AG04449 (cell line): Measurements from ENCODE around the gene IL15RA.

ENCODE experiments used
- CTCF ChIA-PET: fragments of 350-600 bp; formaldehyde crosslinking; extraction: SDS; loops from one replicate; lab custom pipeline; 2021; ENCODE audit warnings: antibody characterized with exemption; lab: Yijun Ruan, JAX
- POLR2A ChIA-PET: fragments of 400-600, 350-600 bp; formaldehyde crosslinking; extraction: SDS; loops from one replicate; lab custom pipeline; 2020; ENCODE audit warnings: antibody characterized with exemption, inconsistent platforms; lab: Yijun Ruan, JAX
- DNase-seq: peaks from one replicate; pipeline ENCODE4 v3.0.0-alpha.2; 2010; ENCODE audit warnings: low read depth, low spot score
- H3K4me3 ChIP-seq: 2 replicates; pipeline ENCODE4 v1.5.1; 2011; ENCODE audit warnings: low read depth, mild to moderate bottlenecking, control low read depth, low read length
- TF ChIP-seq, protein P1 (sequence below): IDR thresholded peaks from one replicate; pipeline ENCODE4 v1.5.1; 2011; ENCODE audit warnings: mild to moderate bottlenecking, moderate library complexity, low read length, control low read depth, inconsistent platforms; ENCODE audit not compliant: insufficient read depth; ENCODE audit errors: missing control alignments

The IL15RA gene

DNA sequence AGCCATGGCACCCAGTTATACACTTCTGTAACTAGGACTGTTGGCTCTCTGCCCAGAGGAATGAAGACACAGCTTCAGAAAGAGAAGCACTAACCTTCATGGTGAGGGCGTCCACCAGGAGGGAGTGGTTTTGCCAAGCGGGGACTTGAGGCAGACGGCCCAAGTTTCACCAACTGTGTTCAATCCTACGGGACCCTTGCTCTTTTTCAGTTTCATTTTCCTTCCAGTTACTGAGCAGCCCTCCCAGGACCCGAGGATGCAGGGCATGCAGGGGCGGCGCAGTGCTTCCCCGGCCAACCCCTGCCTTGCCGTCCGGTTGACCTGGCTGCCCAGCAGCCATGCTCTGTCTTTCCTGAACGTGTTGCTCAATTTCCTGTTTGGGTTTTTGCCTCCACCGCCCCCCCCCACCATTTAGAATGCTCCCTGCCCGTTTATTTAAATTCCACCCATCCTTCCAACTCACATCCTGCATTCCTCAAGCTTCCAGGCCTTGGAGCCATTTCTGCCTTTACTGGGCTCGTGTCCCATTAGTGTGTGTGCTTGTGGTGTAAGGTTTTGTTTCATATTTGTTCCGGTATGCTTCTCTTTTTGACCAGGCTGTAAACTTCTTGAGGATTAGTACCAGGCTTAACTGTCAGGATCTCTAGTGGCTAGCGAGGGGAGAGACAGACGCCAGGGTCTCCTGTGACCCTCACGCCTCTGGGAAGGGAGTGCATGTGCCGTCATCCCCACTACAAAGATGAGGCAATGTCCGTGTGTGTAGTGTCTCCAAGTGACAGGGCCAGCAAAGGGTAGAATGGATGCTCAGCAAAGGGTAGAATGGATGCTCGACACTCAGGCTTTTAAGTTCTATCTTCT, 31.6 kb downstream of the IL15RA start:
- peak overlapping the region; percentile 12; the same call in 1 of the 2 replicates for H3K4me3 ChIP-seq

DNA sequence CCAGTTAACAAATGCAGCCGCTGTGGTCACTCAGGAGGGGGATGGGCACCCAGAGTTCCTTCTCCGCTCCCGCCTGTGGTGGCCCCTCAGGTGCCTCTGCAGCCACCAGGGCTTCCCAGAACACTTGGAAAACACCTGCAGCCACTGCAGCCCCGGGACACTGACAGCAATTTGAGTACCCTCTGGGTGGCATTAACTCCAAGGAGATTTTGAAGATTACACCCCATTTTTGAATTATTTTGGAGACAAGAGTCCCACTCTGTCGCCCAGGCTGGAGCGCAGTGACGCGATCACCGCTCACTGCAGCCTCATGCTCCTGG, 32.2 kb downstream of the IL15RA start:
- TF ChIP-seq, protein P1, sequence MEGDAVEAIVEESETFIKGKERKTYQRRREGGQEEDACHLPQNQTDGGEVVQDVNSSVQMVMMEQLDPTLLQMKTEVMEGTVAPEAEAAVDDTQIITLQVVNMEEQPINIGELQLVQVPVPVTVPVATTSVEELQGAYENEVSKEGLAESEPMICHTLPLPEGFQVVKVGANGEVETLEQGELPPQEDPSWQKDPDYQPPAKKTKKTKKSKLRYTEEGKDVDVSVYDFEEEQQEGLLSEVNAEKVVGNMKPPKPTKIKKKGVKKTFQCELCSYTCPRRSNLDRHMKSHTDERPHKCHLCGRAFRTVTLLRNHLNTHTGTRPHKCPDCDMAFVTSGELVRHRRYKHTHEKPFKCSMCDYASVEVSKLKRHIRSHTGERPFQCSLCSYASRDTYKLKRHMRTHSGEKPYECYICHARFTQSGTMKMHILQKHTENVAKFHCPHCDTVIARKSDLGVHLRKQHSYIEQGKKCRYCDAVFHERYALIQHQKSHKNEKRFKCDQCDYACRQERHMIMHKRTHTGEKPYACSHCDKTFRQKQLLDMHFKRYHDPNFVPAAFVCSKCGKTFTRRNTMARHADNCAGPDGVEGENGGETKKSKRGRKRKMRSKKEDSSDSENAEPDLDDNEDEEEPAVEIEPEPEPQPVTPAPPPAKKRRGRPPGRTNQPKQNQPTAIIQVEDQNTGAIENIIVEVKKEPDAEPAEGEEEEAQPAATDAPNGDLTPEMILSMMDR, result no peak
- DNase-seq, result no peak
- no peak overlapping the region for H3K4me3 ChIP-seq
- ChIA-PET CTCF (interaction anchor here (2.0 to 2.5 kb wide), 2 partner anchors 141 to 461 kb away, joined by 5 to 10 read pairs; no protein-coding TSS in a partner anchor), POLR2A (interaction anchor here (1.7 kb wide), 1 partner anchor 258 kb away, joined by 6 read pairs; the partner anchor contains the start of gene PFKFB3)

More for the DNA sequence above, 31.6 kb downstream of the IL15RA start:
- TF ChIP-seq, protein P1, result no peak
- ChIA-PET POLR2A (no interaction called here), CTCF (interaction anchor here (0.6 to 2.5 kb wide), 5 partner anchors 67 to 460 kb away, joined by 3 to 10 read pairs (median 5); no protein-coding TSS in a partner anchor)
- peak; percentile 96 for DNase-seq

DNA sequence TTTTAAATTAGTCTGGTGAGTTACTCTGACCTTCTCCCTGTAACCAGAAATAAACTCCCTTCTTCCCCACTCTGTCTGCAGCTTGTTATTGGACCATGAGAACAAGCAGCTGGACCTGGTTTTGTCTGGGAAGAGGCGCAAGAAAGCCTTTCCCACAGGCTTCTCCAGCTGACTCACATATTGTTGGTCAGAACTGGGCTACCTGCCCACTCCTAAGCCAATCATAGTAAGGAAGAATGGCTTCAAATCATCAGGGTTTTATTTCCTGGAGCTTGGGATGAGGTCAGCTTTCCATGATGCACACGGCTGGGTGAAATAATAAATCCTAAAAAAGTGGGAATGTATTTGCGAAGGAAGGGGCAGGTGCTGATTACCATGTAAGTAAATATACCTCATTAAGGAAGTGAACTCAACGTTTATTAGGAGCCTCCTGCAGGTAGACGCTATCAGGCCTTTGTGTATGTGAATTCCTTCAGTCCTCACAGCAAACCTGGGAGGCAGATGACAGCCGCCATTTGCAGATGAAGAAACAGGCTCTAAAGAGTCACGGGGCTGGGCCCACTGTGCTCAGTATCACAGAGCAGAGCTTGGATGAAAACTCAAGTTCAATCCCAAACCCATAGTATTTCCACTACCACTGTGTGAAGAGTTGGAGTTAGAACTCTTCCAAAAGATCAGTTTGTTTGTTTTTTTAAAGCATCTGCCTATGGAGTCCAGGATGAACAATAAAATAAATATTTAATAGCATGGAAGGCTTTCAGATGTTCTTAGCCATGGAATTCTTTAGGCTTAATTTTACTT, 32.8 kb downstream of the IL15RA start:
- H3K4me3 ChIP-seq, result no peak overlapping the region
- POLR2A ChIA-PET, result interaction anchor here (0.8 to 1.7 kb wide), 3 partner anchors 55 to 258 kb away, joined by 3 to 6 read pairs (median 4); partner anchors contain the start of genes ANKRD16, FBH1 and PFKFB3
- CTCF ChIA-PET, result interaction anchor here (0.9 to 2.5 kb wide), 3 partner anchors 142 to 461 kb away, joined by 3 to 10 read pairs (median 5); no protein-coding TSS in a partner anchor
- peak; percentile 100 for DNase-seq
- TF ChIP-seq, protein P1, result no peak

DNA sequence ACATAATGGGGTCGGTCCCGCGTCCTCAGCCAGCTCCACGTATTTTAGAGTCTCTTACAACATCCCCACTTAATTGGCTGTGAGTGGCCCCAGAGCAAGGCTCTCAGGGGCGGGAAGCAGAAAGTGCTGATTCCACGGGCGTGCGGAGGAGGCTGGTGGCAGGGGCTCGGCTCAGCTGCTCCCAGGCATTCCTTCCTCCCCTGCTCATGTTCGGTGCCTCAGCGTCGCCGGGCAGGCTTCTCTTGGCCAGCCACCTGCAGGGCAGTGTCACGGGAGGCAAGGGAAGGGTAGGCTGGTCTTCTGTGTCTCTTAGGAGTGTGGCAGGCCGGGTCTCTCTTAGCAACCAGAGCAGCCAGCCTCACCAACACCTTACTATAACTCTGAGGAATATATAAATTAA, 33.8 kb downstream of the IL15RA start:
- H3K4me3 ChIP-seq, result no peak overlapping the region
- ChIA-PET POLR2A (interaction anchor here (1.7 kb wide), 1 partner anchor 259 kb away, joined by 6 read pairs; the partner anchor contains the start of gene PFKFB3), CTCF (no interaction called here)
- DNase-seq, result no peak
- TF ChIP-seq, protein P1, result no peak

DNA sequence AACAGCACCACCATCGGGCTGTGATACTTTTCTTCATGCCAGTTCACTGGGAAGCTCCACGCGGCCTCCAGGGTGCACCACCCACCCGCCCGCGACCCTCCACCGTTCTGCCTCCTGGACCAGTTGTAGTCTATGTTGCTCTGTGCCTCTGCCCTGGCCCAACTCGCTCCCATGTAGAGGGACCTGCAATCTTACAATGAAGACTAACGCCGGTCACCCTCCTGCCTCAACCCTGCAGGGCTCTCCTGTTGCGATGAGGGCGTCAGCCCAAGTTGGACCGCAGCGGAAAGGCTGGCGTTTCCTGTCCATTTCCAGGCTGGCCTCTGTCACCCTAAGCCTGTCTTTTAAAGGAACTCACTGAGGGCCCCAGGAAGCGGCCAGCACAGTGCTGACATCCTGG, 34.9 kb downstream of the IL15RA start:
- ChIA-PET CTCF (no interaction called here), POLR2A (no interaction called here)
- no peak for DNase-seq

More for the DNA sequence above, 34.9 kb downstream of the IL15RA start:
- H3K4me3 ChIP-seq, result no peak overlapping the region
- TF ChIP-seq, protein P1, result no peak
